Spleen (tissue), 7 donors: Measurements from ENCODE around the gene ZNF860.

Experiments used
- POLR2A ChIP-seq, 3 donors: fragments of 450-650 bp; IDR thresholded peaks; one replicate each; pipeline ENCODE4 v1.5.1; 2017; ENCODE audit warnings: antibody characterized with exemption in 3 of 3, mild to moderate bottlenecking in 1 of 3
- TF ChIP-seq, protein P1 (sequence below), 11 experiments: fragments of 200-600 bp in 7 of 11; fragments of 450-650 bp in 4 of 11; sonication (generic) in 4 of 11; IDR thresholded peaks in 8 of 11; conservative IDR thresholded peaks in 3 of 11; 1 replicate in 7 of 11; 2 replicates in 4 of 11; pipeline versions ENCODE4 v1.4.0 to v1.8.0; 2016 to 2021; ENCODE audit warnings: antibody characterized with exemption in 11 of 11, inconsistent platforms in 4 of 11, mild to moderate bottlenecking in 1 of 11
- donor health status: DM: no; HTN: no; CAD: no; lungs with moderate emphysema.
- donor health status: DM: no; HTN: no; CAD: no.
- donor health status: DM: no; HTN: no; CAD: no.

DNA sequence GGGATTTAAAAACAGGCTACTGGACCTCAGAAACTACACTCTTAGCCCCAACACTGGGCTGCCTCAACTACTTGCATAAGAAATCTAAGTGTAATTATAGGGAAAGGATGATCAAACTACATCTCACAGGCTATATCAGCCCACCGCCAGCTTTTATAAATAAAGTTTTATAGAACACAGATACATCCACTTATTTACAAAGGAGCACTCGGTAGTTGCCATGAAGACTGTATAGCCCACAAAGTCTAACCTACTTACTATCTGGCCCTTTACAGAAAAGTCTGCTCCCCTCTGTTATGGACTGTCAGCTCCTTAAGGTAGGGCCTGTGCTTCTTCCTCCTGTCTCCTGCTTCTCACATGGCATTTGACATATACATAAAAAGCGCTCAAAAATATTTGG is 9.9 kb upstream of the ZNF860 start:
- TF ChIP-seq POLR2A (IDR thresholded peaks at IDR 0.05): no peak
- TF ChIP-seq, protein P1, sequence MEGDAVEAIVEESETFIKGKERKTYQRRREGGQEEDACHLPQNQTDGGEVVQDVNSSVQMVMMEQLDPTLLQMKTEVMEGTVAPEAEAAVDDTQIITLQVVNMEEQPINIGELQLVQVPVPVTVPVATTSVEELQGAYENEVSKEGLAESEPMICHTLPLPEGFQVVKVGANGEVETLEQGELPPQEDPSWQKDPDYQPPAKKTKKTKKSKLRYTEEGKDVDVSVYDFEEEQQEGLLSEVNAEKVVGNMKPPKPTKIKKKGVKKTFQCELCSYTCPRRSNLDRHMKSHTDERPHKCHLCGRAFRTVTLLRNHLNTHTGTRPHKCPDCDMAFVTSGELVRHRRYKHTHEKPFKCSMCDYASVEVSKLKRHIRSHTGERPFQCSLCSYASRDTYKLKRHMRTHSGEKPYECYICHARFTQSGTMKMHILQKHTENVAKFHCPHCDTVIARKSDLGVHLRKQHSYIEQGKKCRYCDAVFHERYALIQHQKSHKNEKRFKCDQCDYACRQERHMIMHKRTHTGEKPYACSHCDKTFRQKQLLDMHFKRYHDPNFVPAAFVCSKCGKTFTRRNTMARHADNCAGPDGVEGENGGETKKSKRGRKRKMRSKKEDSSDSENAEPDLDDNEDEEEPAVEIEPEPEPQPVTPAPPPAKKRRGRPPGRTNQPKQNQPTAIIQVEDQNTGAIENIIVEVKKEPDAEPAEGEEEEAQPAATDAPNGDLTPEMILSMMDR (IDR thresholded peaks at IDR 0.05 in 8 of 11, conservative IDR thresholded peaks at IDR 0.05 in 3 of 11): no peak
